Measurements from ENCODE around the gene ASB11.

- no peak for TF ChIP-seq POLR2AphosphoS5 (IDR thresholded peaks at IDR 0.05; ENCODE audit: low read depth)
- TF ChIP-seq CTCF (IDR thresholded peaks at IDR 0.05; ENCODE audit: insufficient read depth, low read length): no peak
- no peak for TF ChIP-seq SPI1 (IDR thresholded peaks at IDR 0.05; ENCODE audit: borderline replicate concordance, low read depth)
- no peak for TF ChIP-seq REST (IDR thresholded peaks at IDR 0.05; ENCODE audit: insufficient replicate concordance, low read depth)
- no peak for TF ChIP-seq GABPA (IDR thresholded peaks at IDR 0.05; ENCODE audit: low read depth)
These were observed 16.7 kb downstream of the ASB11 start for GRCh38 chrX:15298780-15299179.
